HUES64 (cell line): ENCODE data around the gene IL18R1.

Source experiments
- H3K27ac ChIP-seq: 2 replicates; pipeline ENCODE4 v1.7.0; 2013; ENCODE audit warnings: low read depth, low read length, inconsistent platforms
- H3K27me3 ChIP-seq: 2 replicates; pipeline ENCODE4 v1.6.1; 2013; ENCODE audit warnings: mild to moderate bottlenecking, low read length; ENCODE audit not compliant: insufficient read depth
- H3K36me3 ChIP-seq: 2 replicates; pipeline ENCODE4 v1.6.1; 2013; ENCODE audit warnings: mild to moderate bottlenecking, low read length; ENCODE audit not compliant: insufficient read depth
- H3K4me1 ChIP-seq: 2 replicates; pipeline ENCODE4 v1.6.1; 2013; ENCODE audit warnings: mild to moderate bottlenecking, low read length, moderate library complexity; ENCODE audit not compliant: insufficient read depth
- H3K4me3 ChIP-seq: 2 replicates; pipeline ENCODE4 v1.5.1; 2013; ENCODE audit warnings: mild to moderate bottlenecking, low read length, moderate library complexity
- H3K9ac ChIP-seq: 2 replicates; pipeline ENCODE4 v1.6.1; 2013; ENCODE audit warnings: mild to moderate bottlenecking, low read depth, low read length
- H3K9me3 ChIP-seq: 2 replicates; pipeline ENCODE4 v1.6.1; 2013; ENCODE audit warnings: low read depth, low read length; ENCODE audit not compliant: insufficient read depth
- WGBS: fragments of 150-250, 120-280 bp; methylation state at CpG from one replicate; pipeline ENCODE4 v1.1.7; 2013; ENCODE audit warnings: missing lambda C conversion rate; 5-methylcytosine and 5-hydroxymethylcytosine counted together

The IL18R1 gene

DNA sequence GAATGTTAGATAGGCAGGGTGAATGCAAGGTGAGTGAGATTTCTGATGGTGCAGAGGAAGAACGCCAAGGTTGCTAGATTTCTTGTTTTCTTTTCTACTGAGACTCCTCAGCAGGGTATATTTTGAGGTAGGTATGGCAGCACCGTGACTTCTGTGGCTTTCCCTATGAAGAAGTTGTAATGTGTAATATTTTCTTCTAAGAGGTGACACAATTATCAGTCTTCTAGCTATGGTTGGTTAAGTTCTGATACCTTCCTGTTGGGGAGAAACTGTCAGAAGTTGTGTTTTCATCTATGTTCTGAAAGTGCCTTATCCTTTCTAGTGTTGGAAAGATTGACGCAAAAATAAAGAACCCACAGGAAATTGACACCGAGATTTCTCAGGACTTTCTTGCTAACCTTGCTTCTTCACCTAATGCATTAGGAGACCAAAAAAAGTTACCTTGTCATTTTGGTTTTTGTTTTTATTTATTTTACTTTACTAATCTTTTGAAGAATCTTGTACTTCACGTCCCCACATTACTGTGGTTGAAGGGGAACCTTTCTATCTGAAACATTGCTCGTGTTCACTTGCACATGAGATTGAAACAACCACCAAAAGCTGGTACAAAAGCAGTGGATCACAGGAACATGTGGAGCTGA lies 11.9 kb downstream of the IL18R1 start:
- Histone ChIP-seq H3K27ac (no peak overlapping the region), H3K36me3 (no peaks in the 10 kb centered on the region), H3K27me3 (no peaks in the 10 kb centered on the region), H3K4me3 (no peak overlapping the region), H3K4me1 (no peaks in the 10 kb centered on the region), H3K9ac (no peak overlapping the region), H3K9me3 (peaks cover 28% of the 10 kb centered on the region)
- 95% methylated on average over 6 of the region's 6 CpGs for WGBS

DNA sequence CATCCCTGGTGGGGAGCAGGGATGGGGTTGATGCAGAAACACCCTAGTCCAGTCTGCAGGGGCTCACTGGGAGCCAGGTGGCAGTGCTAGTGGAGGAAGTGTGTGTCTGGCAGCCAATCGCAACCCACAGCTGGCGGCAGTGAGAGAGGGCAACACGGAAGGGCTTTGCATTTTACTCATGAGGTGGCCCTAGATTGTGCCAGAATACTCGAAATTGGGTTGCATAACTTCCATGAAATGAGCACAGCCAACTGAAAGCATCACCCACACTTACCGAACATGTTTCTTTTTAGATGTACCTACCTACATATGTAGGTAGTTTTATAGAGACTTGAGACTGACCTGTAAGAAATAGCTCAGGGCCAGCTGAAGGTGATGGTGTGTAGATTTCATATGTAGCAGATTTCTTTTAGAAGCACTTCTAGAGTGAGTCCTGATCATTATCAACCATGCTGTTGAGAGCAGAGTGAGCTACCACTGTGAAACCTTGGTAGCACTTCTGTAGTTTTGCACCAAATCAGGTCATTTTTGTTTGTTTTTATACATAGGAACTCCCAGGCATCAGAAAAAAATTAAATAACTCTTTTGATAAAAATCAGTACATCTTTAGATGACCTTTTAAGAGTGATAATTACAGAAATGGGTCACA lies 13.0 kb downstream of the IL18R1 start:
- Histone ChIP-seq H3K36me3 (no peaks in the 10 kb centered on the region), H3K27ac (no peak overlapping the region), H3K4me3 (no peak overlapping the region), H3K27me3 (no peaks in the 10 kb centered on the region), H3K4me1 (no peaks in the 10 kb centered on the region), H3K9me3 (peaks cover 28% of the 10 kb centered on the region), H3K9ac (no peak overlapping the region)
- 89% methylated on average over 4 of the region's 5 CpGs for WGBS

- H3K4me3 ChIP-seq: no peak overlapping the region
- no CpG with 5 or more reads among the region's 1 CpG for WGBS
- no peaks in the 10 kb centered on the region for H3K36me3 ChIP-seq
Measured at GRCh38 chr2:102369866-102370265, 14.3 kb downstream of the IL18R1 start.

GRCh38 chr2:102376052-102376591 lies 20.5 kb downstream of the IL18R1 start:
- Histone ChIP-seq H3K4me3 (no peak overlapping the region), H3K27me3 (no peaks in the 10 kb centered on the region), H3K4me1 (no peaks in the 10 kb centered on the region), H3K9me3 (peaks cover 4% of the 10 kb centered on the region; the same call in 1 of the 2 replicates), H3K36me3 (no peaks in the 10 kb centered on the region), H3K27ac (no peak overlapping the region), H3K9ac (no peak overlapping the region)
- WGBS: 69% methylated on average over 1 of the region's 1 CpG

More at GRCh38 chr2:102369866-102370265, 14.3 kb downstream of the IL18R1 start:
- no peak overlapping the region for H3K27ac ChIP-seq
- no peak overlapping the region for H3K9ac ChIP-seq
- peaks cover 27% of the 10 kb centered on the region for H3K9me3 ChIP-seq
- no peaks in the 10 kb centered on the region for H3K27me3 ChIP-seq
- no peaks in the 10 kb centered on the region for H3K4me1 ChIP-seq

DNA sequence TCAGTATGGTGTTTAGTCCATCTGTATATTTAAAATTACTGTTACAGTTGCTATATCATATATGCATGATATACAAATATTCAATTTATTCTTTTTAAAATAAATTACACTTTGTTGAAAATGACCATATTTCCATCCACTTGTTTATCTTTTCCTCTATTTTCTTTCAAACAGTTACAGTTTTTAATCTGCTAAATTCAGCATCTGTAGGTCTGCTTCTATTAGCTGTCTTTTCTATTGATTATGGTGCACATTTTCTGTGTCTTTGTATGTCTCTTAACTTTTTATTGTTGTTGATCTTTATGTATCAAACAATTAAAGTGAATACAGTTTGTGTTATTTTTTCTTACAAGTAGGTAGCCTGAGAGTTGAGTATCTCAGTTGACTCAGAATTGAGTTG lies 28.1 kb downstream of the IL18R1 start:
- H3K4me3 ChIP-seq: no peak overlapping the region
- H3K36me3 ChIP-seq: no peaks in the 10 kb centered on the region
- no peak overlapping the region for H3K9ac ChIP-seq
- no peak overlapping the region for H3K27ac ChIP-seq
- H3K4me1 ChIP-seq: no peaks in the 10 kb centered on the region
- H3K9me3 ChIP-seq: peaks cover 28% of the 10 kb centered on the region; the same call in 1 of the 2 replicates
- no peaks in the 10 kb centered on the region for H3K27me3 ChIP-seq

DNA sequence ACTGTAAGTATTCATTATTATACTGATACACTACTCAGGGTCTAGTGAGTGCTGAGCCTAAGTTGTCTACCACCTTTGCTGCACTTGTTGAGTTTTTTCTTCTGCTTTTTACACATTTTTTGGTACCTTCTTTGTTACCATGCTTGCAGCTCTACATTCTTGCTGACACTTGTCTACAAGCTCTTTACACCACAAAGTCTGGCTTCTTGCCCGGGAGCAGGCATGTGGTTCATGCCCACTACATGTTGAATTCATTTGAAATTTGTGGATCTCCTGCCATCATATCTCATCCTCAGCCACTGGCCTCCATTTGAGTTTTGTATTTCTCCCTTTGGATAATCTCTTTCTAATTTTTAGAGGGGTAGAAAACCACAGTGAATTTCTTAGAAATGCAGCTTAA lies 29.9 kb downstream of the IL18R1 start:
- H3K27me3 ChIP-seq: no peaks in the 10 kb centered on the region
- no peak overlapping the region for H3K9ac ChIP-seq
- WGBS: 90% methylated on average over 1 of the region's 1 CpG
- no peak overlapping the region for H3K27ac ChIP-seq
- H3K36me3 ChIP-seq: no peaks in the 10 kb centered on the region
- no peaks in the 10 kb centered on the region for H3K4me1 ChIP-seq
- H3K4me3 ChIP-seq: no peak overlapping the region
- H3K9me3 ChIP-seq: peaks cover 28% of the 10 kb centered on the region; the same call in 1 of the 2 replicates

DNA sequence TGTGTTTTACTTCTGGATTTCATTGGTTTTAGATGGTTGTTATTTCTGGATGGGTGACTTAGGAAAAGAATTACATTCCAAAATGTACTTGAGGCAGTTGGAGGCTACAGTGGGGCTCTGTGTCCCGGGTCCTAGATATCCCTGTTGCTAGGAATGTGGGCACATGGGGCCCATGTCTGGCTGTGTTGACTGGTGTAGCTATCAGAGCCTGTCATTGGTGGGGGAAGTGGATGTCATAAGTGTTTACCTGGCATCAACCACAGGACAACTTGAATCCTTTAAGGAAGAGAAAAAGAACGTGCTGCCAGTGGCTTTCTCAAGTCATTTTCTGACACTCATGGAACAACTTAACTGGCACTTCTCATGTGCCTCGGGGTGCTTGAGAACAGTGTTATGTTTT lies 30.4 kb downstream of the IL18R1 start:
- Histone ChIP-seq H3K36me3 (no peaks in the 10 kb centered on the region), H3K4me1 (no peaks in the 10 kb centered on the region), H3K4me3 (no peak overlapping the region), H3K9me3 (peaks cover 28% of the 10 kb centered on the region; the same call in 1 of the 2 replicates), H3K9ac (no peak overlapping the region), H3K27ac (no peak overlapping the region), H3K27me3 (no peaks in the 10 kb centered on the region)
- 93% methylated on average over 3 of the region's 3 CpGs for WGBS

- H3K4me3 ChIP-seq: no peak overlapping the region
- WGBS: 93% methylated on average over 3 of the region's 3 CpGs
- peaks cover 25% of the 10 kb centered on the region; the same call in 1 of the 2 replicates for H3K9me3 ChIP-seq
Measured at GRCh38 chr2:102386867-102387541, 31.4 kb downstream of the IL18R1 start.

GRCh38 chr2:102387763-102388546 lies 32.4 kb downstream of the IL18R1 start:
- H3K4me3 ChIP-seq: no peak overlapping the region
- H3K27me3 ChIP-seq: no peaks in the 10 kb centered on the region
- H3K9me3 ChIP-seq: peaks cover 18% of the 10 kb centered on the region; the same call in 1 of the 2 replicates
- no peaks in the 10 kb centered on the region for H3K4me1 ChIP-seq
- H3K9ac ChIP-seq: no peak overlapping the region
- H3K36me3 ChIP-seq: no peaks in the 10 kb centered on the region
- 91% methylated on average over 7 of the region's 7 CpGs for WGBS
- no peak overlapping the region for H3K27ac ChIP-seq

More at GRCh38 chr2:102386867-102387541, 31.4 kb downstream of the IL18R1 start:
- H3K36me3 ChIP-seq: no peaks in the 10 kb centered on the region
- H3K27me3 ChIP-seq: no peaks in the 10 kb centered on the region
- no peak overlapping the region for H3K9ac ChIP-seq
- no peak overlapping the region for H3K27ac ChIP-seq
- no peaks in the 10 kb centered on the region for H3K4me1 ChIP-seq

DNA sequence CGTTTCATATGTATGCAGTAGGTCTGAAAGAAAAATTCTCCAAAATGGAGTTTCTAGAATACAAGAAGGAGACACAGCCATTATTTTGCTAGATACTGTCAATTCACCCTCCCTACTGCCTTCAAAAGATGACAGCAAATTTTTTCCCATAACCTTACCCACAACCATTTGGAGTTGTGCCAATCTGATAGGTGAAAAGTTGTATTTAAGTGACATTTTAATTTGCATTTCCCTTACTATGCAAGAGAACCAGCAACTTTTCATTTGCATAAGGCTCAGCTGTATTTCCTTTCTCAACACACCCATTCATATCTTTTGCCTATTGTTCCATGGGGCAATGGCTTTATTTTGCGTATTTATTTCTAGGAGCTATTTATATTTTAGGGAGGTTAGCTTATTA lies 36.0 kb downstream of the IL18R1 start:
- no peak overlapping the region for H3K27ac ChIP-seq
- no peaks in the 10 kb centered on the region for H3K9me3 ChIP-seq
- H3K4me3 ChIP-seq: no peak overlapping the region
- H3K36me3 ChIP-seq: no peaks in the 10 kb centered on the region
- no peak overlapping the region for H3K9ac ChIP-seq
- no peaks in the 10 kb centered on the region for H3K4me1 ChIP-seq
- H3K27me3 ChIP-seq: no peaks in the 10 kb centered on the region
- WGBS: no CpG with 5 or more reads among the region's 2 CpGs
